ENCODE data around the gene TMCO4.

GRCh38 chr1:19685994-19686393, 113.7 kb downstream of the TMCO4 start:
- TF ChIP-seq CTCF (IDR thresholded peaks at IDR 0.05) (no peak), POLR2A (IDR thresholded peaks at IDR 0.05) (no peak)

All from right lobe of liver (tissue), 4 donors.